WERI-Rb-1 (cell line): ENCODE measurements around the gene PTK6.

Experiments used
- DNase-seq: peaks from one replicate; pipeline ENCODE4 v3.0.0-alpha.2; 2020
- H3K27ac ChIP-seq: fragments of 250-450 bp; sonication (Bioruptor Pico); 2 replicates; pipeline ENCODE4 v1.5.1; 2020; ENCODE audit warnings: mild to moderate bottlenecking, moderate library complexity
- H3K27me3 ChIP-seq: fragments of 250-450 bp; sonication (Bioruptor Pico); 2 replicates; pipeline ENCODE4 v1.5.1; 2021; ENCODE audit warnings: mild to moderate bottlenecking, low read depth, moderate library complexity; ENCODE audit not compliant: insufficient read depth, severe bottlenecking
- H3K36me3 ChIP-seq: fragments of 250-450 bp; sonication (Bioruptor Pico); 2 replicates; pipeline ENCODE4 v1.5.1; 2020; ENCODE audit warnings: mild to moderate bottlenecking, moderate library complexity
- H3K4me3 ChIP-seq: 2 replicates; pipeline ENCODE4 v1.5.1; 2011; ENCODE audit warnings: low read depth, mild to moderate bottlenecking, control low read depth, low read length
- H3K9me3 ChIP-seq: fragments of 250-450 bp; sonication (Bioruptor Pico); 2 replicates; pipeline ENCODE4 v1.5.1; 2021; ENCODE audit warnings: mild to moderate bottlenecking, moderate library complexity; ENCODE audit not compliant: severe bottlenecking
- CTCF ChIP-seq: IDR thresholded peaks from 2 replicates; pipeline ENCODE4 v1.5.1; 2011; ENCODE audit warnings: low read depth, mild to moderate bottlenecking, control low read depth, inconsistent platforms, low read length

PTK6 gene

GRCh38 chr20:63488315-63489251 is 48.6 kb downstream of the PTK6 start:
- Histone ChIP-seq H3K9me3 (no peaks in the 10 kb centered on the region), H3K27me3 (no peaks in the 10 kb centered on the region), H3K36me3 (peaks cover 53% of the 10 kb centered on the region), H3K4me3 (no peak overlapping the region), H3K27ac (no peak overlapping the region)
- TF ChIP-seq CTCF = no peak
- no peak for DNase-seq

DNA sequence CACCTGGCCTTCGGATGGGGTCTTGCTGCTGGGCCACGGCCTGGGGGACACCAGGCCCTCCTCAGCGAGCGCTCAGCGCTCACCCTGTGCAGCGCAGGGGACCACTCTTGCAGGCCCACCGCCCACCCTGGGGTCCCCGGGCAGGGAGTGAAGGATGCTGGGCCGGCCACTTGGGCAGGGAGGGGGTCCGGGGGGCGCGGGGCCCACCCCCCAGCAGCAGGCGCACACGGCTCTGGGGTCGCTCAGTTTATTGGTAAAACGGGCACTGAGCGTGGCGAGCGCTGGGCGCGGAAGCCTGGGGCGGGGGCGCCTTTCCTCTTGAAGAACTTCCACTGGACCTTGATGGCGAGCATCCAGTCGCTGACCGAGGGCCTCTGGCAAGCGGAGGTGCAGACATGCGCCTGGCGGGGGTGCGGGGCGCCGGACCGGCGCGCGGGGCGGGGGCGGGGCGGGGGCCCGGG is 49.4 kb downstream of the PTK6 start:
- H3K27ac ChIP-seq = no peak overlapping the region
- H3K27me3 ChIP-seq = no peaks in the 10 kb centered on the region
- H3K9me3 ChIP-seq = no peaks in the 10 kb centered on the region
- DNase-seq = no peak
- no peak overlapping the region for H3K4me3 ChIP-seq
- TF ChIP-seq CTCF = no peak
- peaks cover 46% of the 10 kb centered on the region for H3K36me3 ChIP-seq

- Histone ChIP-seq H3K36me3 (peaks cover 40% of the 10 kb centered on the region), H3K27ac (no peak overlapping the region), H3K4me3 (no peak overlapping the region), H3K27me3 (no peaks in the 10 kb centered on the region), H3K9me3 (no peaks in the 10 kb centered on the region)
- no peak for TF ChIP-seq CTCF
- DNase-seq = no peak
Measured at GRCh38 chr20:63487116-63487764, 49.9 kb downstream of the PTK6 start.

DNA sequence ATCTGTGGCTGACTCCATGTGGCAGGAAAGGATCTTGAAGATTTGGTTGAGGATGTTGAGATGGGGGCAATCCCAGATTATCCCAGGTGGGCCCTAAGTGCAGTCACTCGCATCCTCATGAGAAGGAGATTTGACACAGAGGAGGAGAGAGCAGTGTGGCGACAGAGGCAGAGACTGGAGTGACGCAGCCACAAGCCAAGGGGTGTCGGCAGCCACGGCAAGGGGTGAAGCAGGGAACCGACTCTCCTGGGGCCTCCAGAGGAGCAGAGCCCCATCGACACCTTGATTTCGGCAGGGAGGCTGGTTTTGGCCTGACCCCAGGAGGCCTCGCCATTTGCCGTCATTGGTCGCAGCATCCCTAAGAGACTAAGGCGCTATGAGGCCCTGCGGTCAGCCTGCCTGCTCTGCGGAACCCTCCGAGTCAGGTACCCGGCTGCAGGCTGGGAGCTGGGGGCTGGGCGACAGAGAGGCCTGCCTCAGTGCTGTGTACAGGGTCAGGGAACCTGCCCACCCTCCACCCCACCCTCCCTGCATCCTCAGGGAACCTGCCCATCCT is 50.8 kb downstream of the PTK6 start:
- no peak for TF ChIP-seq CTCF
- DNase-seq = no peak
- Histone ChIP-seq H3K27me3 (no peaks in the 10 kb centered on the region), H3K36me3 (peaks cover 36% of the 10 kb centered on the region), H3K27ac (no peak overlapping the region), H3K9me3 (no peaks in the 10 kb centered on the region), H3K4me3 (no peak overlapping the region)

DNA sequence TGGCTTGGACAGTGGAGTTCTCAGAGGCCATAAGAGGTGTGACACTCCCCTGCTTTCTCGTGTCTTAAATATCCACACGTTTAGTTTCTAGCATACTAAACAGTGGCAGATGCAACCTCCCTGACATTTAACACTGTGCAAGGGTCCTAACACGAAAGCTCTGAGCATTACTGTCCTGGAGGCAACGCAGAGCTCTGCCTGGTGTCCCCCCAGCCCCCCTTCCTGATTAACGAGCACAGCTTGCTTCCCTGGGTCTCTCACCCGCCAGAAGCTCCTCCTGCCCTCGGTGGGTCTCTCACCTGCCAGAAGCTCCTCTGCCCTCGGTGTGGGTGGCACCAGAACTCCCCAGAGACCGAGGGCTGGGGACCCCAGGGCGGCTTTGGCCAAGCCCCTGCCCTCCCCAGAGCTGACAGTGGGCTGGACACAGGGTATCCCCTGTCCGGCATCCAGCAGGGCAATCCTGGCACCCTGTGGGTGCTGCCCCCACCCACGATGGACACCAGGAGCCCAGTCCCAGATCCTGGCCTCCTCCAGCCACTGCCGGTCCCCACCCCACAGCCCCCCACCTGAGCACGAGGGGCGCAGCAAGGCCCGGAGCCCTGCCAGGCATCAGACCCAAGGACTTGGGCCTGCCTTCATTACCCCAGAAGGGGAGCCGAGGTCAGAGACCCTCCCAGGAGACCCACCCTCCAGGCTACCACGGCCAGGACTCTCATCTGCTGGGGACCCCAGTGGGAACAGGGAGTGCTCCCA is 52.3 kb downstream of the PTK6 start:
- no peaks in the 10 kb centered on the region for H3K27me3 ChIP-seq
- H3K9me3 ChIP-seq = no peaks in the 10 kb centered on the region
- TF ChIP-seq CTCF = no peak
- no peak for DNase-seq
- no peak overlapping the region for H3K4me3 ChIP-seq
- no peak overlapping the region for H3K27ac ChIP-seq
- peaks cover 21% of the 10 kb centered on the region for H3K36me3 ChIP-seq
